C4-2B (cell line): ENCODE data around the gene ADAMTS19.

Source experiments
- H3K27ac ChIP-seq: fragments of 450-650 bp; 2 replicates; pipeline ENCODE4 v1.5.1; 2017
- CTCF ChIP-seq: fragments of 450-650 bp; conservative IDR thresholded peaks from 2 replicates; pipeline ENCODE4 v1.5.1; 2017; ENCODE audit warnings: mild to moderate bottlenecking
- ZFX ChIP-seq: fragments of 450-650 bp; IDR thresholded peaks from 2 replicates; pipeline ENCODE4 v1.6.1; 2017

The ADAMTS19 gene

GRCh38 chr5:129718471-129719090 is 258.5 kb downstream of the ADAMTS19 start:
- TF ChIP-seq ZFX (no peak), CTCF (no peak)
- H3K27ac ChIP-seq, result no peak overlapping the region

GRCh38 chr5:129724222-129724621 is 264.1 kb downstream of the ADAMTS19 start:
- TF ChIP-seq ZFX (no peak), CTCF (no peak)
- H3K27ac ChIP-seq, result no peak overlapping the region

- TF ChIP-seq ZFX (no peak), CTCF (no peak)
- H3K27ac ChIP-seq, result no peak overlapping the region
Observed at GRCh38 chr5:129724647-129725046, 264.5 kb downstream of the ADAMTS19 start.

GRCh38 chr5:129739773-129740172 is 279.7 kb downstream of the ADAMTS19 start:
- TF ChIP-seq CTCF (no peak), ZFX (no peak)
- H3K27ac ChIP-seq, result no peak overlapping the region

- H3K27ac ChIP-seq, result no peak overlapping the region
- TF ChIP-seq CTCF (no peak), ZFX (no peak)
Observed at GRCh38 chr5:129743541-129744187, 283.6 kb downstream of the ADAMTS19 start.

GRCh38 chr5:129745997-129746396 is 285.9 kb downstream of the ADAMTS19 start:
- TF ChIP-seq ZFX, result no peak
- no peak for TF ChIP-seq CTCF
- no peak overlapping the region for H3K27ac ChIP-seq

GRCh38 chr5:129746876-129747275 is 286.8 kb downstream of the ADAMTS19 start:
- no peak overlapping the region for H3K27ac ChIP-seq
- TF ChIP-seq ZFX (no peak), CTCF (no peak)
